Activated CD8-positive, alpha-beta T cell treated with anti-CD3 and anti-CD28 coated beads, Interleukin-2, amount 10 ng/mL, durations not matched to agents 7 days and 5 days (primary cell): ENCODE data around the gene ALOX12B. TPM values are rescaled to one million over a fixed set of nuclear protein-coding genes. Genes with fewer than 3 reads are reported as not detected.
"Not testable (repeated sequence)": the region's sequence is repeated elsewhere in the genome, so short reads cannot be mapped to it uniquely, and the experiment has no call there.

Experiments used
- ATAC-seq: fragments of 150-1000 bp; cut with Tn5 transposase; one replicate; pipeline ENCODE4 v1.10.0; 2021; ENCODE audit warnings: moderate library complexity
- CTCF ChIA-PET: fragments of 350-600 bp; sonication (Branson Sonifier 250); formaldehyde crosslinking; loops from one replicate; lab custom pipeline; 2021; ENCODE audit warnings: antibody characterized with exemption; lab: Charles Lee
- POLR2A ChIA-PET: fragments of 350-600 bp; sonication (Branson Sonifier 250); formaldehyde crosslinking; loops from one replicate; lab custom pipeline; 2021; ENCODE audit warnings: antibody characterized with exemption; lab: Charles Lee
- DNase-seq: peaks from one replicate; pipeline ENCODE4 v3.0.0-alpha.2; 2020
- H3K27ac Mint-ChIP-seq: one replicate; pipeline ENCODE4 v1.8.0; 2021; ENCODE audit warnings: mild to moderate bottlenecking, mixed read lengths
- H3K27me3 Mint-ChIP-seq: one replicate; pipeline ENCODE4 v1.8.0; 2021; ENCODE audit warnings: low read depth, mixed read lengths
- H3K36me3 Mint-ChIP-seq: one replicate; pipeline ENCODE4 v1.8.0; 2021; ENCODE audit warnings: low read depth, mixed read lengths
- H3K4me1 Mint-ChIP-seq: one replicate; pipeline ENCODE4 v1.8.0; 2021; ENCODE audit warnings: low read depth, mixed read lengths
- H3K4me3 Mint-ChIP-seq: one replicate; pipeline ENCODE4 v1.8.0; 2021; ENCODE audit warnings: mild to moderate bottlenecking, mixed read lengths
- H3K9me3 Mint-ChIP-seq: one replicate; pipeline ENCODE4 v1.8.0; 2022; ENCODE audit warnings: mixed read lengths; ENCODE audit not compliant: insufficient read depth
- total RNA-seq, 2 experiments: library from RNA; stranded (reverse); gene quantifications; one replicate each; pipeline ENCODE4 v1.2.3, GENCODE V29; 2021

ALOX12B gene
- total RNA-seq, 2 experiments from 2014 or later: 0.26 to 0.47 TPM

DNA sequence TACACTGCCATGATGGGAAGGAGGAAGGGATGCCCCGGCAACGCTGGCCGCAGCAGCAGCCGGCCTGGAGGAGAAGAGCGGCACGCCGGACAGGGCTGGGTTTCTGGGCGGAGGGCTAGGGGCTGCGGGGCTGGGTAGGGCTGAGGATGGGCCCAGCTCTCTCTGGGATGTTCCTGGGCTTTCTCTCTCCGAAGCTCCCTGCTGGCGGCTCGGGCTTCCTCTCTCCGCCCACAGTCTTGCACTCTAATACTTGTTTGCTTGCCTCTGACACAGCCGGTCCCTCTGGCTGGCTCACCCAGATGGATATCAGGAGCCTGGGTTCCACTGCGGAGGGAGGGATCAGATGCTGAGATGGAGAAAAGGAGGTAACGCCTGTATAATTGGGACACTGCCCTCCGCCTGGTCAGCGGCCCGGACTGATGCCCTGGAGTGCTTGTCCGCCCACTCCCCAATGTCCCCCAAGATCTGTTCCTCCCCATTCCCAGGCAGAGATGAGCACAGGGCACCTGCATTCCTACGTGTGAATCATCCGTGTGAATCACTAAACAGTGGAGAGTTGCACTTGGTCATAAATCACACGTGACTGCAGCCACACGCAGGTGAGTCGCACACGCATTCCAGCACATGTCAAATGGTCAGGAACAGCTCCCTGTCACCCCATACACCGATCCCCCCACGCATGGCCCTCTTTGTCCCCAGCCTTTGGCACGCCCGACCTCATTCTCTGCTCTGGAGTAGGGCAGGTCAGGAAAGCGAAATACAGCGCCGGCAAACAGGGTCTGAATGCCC, 30.7 kb upstream of the ALOX12B start, which contains the start of gene ALOXE3:
Gene ALOXE3, minus strand, starts transcription at position 535 of the 789 bp plus-strand sequence. Its CDS starts 524 bp downstream, at position 11.
- peaks cover 5% of the 10 kb centered on the region for H3K36me3 Mint-ChIP-seq
- peaks cover 51% of the 10 kb centered on the region for H3K27me3 Mint-ChIP-seq
- peak within 1 kb of the TSS; percentile 89 for H3K4me3 Mint-ChIP-seq
- peaks cover 43% of the 10 kb centered on the region for H3K4me1 Mint-ChIP-seq
- H3K9me3 Mint-ChIP-seq: no peaks in the 10 kb centered on the region
- DNase-seq: no peak
- ATAC-seq: no peak
- CTCF ChIA-PET: interaction anchor here (0.6 to 6.9 kb wide), 28 partner anchors 9 to 431 kb away, joined by 3 to 93 read pairs (median 18); partner anchors contain the start of genes CTC1, KRABD2, PFAS and TP53
- H3K27ac Mint-ChIP-seq: peak within 1 kb of the TSS; percentile 91
- POLR2A ChIA-PET: interaction anchor here (0.6 to 2.9 kb wide), 4 partner anchors 38 to 129 kb away, joined by 3 to 42 read pairs (median 14); partner anchors contain the start of gene CTC1

DNA sequence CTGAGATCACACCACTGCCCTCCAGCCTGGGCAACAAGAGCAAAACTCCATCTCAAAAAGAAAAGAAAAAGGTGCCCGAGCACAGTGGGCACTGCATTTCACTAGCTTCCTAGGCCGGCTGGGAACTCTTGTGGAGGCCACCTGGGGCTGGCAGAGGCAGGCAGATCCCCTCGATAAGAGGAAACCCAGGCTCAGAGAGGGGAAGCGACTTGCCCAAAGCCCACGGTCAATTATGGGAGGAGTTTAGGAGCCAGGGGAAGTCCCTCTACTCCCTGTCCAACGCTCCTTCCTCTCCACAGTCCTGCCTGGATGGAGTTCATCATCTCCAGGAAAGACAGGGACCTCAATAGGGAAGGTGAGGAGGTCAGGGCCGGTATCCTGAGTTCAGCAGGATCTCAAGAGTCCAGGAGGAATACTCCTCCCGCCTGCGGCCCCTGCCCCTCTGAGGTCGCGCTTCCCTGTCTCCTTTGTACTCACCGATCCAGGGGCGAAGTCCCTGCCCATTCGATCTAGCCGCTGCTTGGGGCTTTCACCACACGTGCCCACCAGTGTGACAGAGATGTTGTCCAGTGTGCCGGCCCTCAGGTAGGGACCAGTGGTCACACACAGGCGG, 30.0 kb upstream of the ALOX12B start:
- Mint-ChIP-seq H3K4me3 (peak overlapping the region; percentile 89), H3K4me1 (peaks cover 37% of the 10 kb centered on the region), H3K27me3 (peaks cover 50% of the 10 kb centered on the region), H3K27ac (no peak overlapping the region), H3K9me3 (no peaks in the 10 kb centered on the region), H3K36me3 (peaks cover 5% of the 10 kb centered on the region)
- ChIA-PET POLR2A (interaction anchor here (0.6 to 0.8 kb wide), 2 partner anchors 13 to 56 kb away, joined by 3 to 4 read pairs; no protein-coding TSS in a partner anchor), CTCF (interaction anchor here (0.6 to 6.9 kb wide), 13 partner anchors 8 to 502 kb away, joined by 4 to 93 read pairs (median 27); partner anchors contain the start of genes KRABD2 and VAMP2)
- no peak for DNase-seq
- no peak for ATAC-seq

DNA sequence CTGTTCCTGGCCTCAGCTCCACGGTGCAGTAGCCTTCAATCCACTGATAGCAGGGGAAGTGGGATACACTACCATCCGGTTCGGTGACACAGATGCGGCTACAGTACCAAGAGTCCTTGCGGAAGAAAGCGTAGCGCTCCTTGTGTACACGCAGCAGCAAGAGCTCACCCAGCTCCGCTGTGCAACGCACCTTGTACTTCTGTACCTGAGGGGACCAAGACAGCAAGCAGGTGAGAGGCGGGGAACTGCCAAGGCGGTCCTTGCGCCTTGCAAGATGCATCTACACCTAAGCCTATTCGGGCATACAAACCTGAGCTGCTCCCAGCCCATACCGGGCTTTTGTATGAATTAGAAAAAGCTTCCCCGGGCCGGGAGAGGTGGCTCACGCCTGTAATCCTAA, 29.3 kb upstream of the ALOX12B start:
- DNase-seq (no peak), ATAC-seq (no peak)
- Mint-ChIP-seq H3K4me1 (peaks cover 35% of the 10 kb centered on the region), H3K9me3 (no peaks in the 10 kb centered on the region), H3K27me3 (peaks cover 48% of the 10 kb centered on the region), H3K4me3 (no peak overlapping the region), H3K36me3 (peaks cover 5% of the 10 kb centered on the region), H3K27ac (no peak overlapping the region)
- ChIA-PET POLR2A (interaction anchor here (0.8 to 1.3 kb wide), 2 partner anchors 12 to 56 kb away, joined by 4 to 5 read pairs; no protein-coding TSS in a partner anchor), CTCF (interaction anchor here (0.6 to 6.9 kb wide), 8 partner anchors 11 to 501 kb away, joined by 4 to 93 read pairs (median 28); no protein-coding TSS in a partner anchor)

DNA sequence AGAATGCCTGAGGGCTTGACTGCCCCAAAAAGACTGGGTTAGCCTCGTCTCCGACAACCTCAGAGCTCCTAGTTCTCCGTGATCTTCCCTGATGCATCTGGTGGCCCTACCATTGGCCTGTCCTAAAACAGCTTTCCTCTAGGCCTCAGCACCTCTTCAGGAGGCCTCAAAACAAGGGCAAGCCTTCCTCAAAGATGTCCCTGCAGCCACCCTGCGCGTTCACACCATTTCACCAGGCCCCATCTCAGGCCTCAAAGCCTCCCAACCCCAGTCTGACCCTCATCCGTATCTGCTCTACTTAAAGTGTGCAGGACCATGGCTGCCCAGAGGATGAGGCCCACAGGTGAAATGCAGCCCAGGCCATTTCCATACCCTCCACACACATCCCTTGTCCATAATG, 23.4 kb upstream of the ALOX12B start:
- ChIA-PET POLR2A (interaction anchor here (0.7 to 1.3 kb wide), 3 partner anchors 62 to 424 kb away, joined by 3 to 9 read pairs (median 3); no protein-coding TSS in a partner anchor), CTCF (interaction anchor here (0.7 to 12.5 kb wide), 26 partner anchors 8 to 432 kb away, joined by 3 to 174 read pairs (median 5); partner anchors contain the start of genes ALOX12B, ALOXE3, HES7 and SLC25A35)
- ATAC-seq (no peak), DNase-seq (no peak)
- H3K4me1 Mint-ChIP-seq: peaks cover 13% of the 10 kb centered on the region
- no peak overlapping the region for H3K4me3 Mint-ChIP-seq
- H3K36me3 Mint-ChIP-seq: no peaks in the 10 kb centered on the region
- peaks cover 38% of the 10 kb centered on the region for H3K27me3 Mint-ChIP-seq
- H3K9me3 Mint-ChIP-seq: no peaks in the 10 kb centered on the region
- no peak overlapping the region for H3K27ac Mint-ChIP-seq

DNA sequence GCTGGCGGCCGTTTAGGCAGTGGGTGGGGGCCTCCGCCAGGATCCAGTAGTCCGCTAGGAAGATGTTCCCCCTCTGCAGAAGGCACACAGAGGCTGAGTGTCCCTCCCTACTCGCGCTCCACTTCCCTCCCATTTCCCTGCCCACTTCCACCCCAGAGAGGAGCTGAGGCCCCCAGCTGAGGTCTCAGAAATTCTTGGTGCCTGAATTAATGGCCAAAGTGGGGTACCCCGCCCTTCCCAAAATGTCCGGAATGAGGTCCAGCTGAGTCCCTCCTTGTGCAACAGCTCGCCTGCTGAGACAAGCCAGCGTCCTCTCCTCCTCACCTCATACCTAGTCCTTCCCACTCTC, 22.9 kb upstream of the ALOX12B start:
- ATAC-seq: no peak
- CTCF ChIA-PET: interaction anchor here (0.7 to 12.5 kb wide), 28 partner anchors 9 to 431 kb away, joined by 3 to 174 read pairs (median 5); partner anchors contain the start of genes ALOX12B, ALOXE3, HES7 and SLC25A35
- H3K9me3 Mint-ChIP-seq: no peaks in the 10 kb centered on the region
- no peak overlapping the region for H3K27ac Mint-ChIP-seq
- no peak for DNase-seq
- H3K4me1 Mint-ChIP-seq: peaks cover 13% of the 10 kb centered on the region
- H3K27me3 Mint-ChIP-seq: peaks cover 36% of the 10 kb centered on the region
- no peak overlapping the region for H3K4me3 Mint-ChIP-seq
- H3K36me3 Mint-ChIP-seq: no peaks in the 10 kb centered on the region
- POLR2A ChIA-PET: interaction anchor here (0.6 to 1.3 kb wide), 4 partner anchors 63 to 424 kb away, joined by 3 to 9 read pairs (median 3); no protein-coding TSS in a partner anchor

DNA sequence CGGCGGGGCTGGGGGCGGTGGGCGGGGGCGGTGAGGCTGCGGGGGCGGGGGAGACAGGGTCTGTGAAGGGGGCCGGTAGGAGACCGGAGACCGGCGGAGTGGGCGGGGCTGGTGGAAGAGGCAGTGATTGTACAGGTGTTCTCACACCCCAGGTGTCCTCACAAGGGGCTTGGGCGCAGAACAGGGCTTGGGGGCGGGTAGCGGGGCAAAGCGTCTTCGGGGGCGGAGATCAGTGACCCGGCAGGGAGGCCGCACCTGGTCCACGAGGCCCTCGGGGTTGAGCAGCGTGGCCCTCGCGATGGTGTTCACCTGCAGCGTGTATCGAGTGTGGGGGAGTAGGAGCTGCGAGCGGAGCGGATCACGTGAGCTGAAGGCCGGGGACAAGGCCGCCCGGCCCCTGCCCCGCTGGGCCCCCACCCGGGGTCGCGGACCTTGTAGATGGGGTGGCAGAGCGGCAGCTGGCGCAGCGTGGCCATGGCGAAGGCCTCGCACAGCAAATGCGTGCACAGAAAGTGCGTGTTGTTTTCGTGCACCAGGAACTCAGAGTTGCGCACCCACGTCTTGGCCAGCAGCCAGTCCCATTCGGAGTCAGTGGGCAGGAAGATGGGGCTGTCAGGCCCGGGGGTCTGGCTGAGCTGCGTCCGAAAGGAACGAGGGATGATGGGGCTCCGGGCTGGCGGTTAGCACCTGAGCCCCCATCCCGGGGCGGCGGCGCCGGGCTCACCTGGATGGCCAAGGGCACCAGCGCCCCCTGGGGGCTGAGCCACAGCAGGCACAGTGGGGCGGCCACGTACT, 22.3 kb upstream of the ALOX12B start:
- H3K36me3 Mint-ChIP-seq: no peaks in the 10 kb centered on the region
- POLR2A ChIA-PET: interaction anchor here (0.6 to 1.3 kb wide), 4 partner anchors 63 to 423 kb away, joined by 3 to 9 read pairs (median 3); no protein-coding TSS in a partner anchor
- H3K9me3 Mint-ChIP-seq: no peaks in the 10 kb centered on the region
- peaks cover 13% of the 10 kb centered on the region for H3K4me1 Mint-ChIP-seq
- CTCF ChIA-PET: interaction anchor here (0.7 to 12.5 kb wide), 29 partner anchors 9 to 430 kb away, joined by 3 to 174 read pairs (median 5); partner anchors contain the start of genes ALOX12B, ALOXE3, HES7 and SLC25A35
- peak; percentile 98 for ATAC-seq
- peak overlapping the region; percentile 41 for H3K4me3 Mint-ChIP-seq
- DNase-seq: peak; percentile 81
- H3K27ac Mint-ChIP-seq: no peak overlapping the region
- peaks cover 34% of the 10 kb centered on the region for H3K27me3 Mint-ChIP-seq

DNA sequence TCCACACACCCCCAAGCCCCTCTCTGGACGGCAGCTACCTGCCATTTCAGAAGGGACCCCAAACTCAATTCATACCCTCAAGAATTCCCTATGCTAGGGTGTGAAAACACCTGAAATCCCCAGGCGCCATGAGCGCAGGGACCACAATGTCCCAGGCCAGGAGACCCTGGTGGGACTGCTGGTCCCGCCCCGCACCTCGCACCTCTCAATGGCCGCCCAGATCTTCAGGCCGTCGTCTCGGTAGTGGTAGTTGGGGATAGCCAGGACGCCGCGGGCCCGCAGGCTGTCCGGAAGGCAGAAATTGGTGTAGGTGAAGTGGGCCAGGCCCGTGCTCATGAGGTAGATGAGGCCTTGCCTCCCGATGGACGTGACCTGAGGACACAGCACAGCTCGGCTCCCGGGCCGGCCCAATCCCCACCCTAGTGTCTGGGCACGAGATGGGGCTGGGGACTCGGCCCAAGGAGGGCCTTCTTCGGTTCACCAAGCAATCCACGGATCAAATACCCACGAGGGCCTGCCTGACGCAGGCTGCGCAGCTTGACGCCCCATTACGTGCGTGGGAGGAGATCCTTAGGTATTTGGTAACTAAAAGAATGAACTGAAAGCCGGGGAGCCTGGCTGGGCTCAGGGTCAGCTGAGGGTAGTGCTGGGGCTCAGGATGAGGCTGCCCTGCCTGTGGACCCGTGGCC, 21.6 kb upstream of the ALOX12B start:
- no peak for ATAC-seq
- Mint-ChIP-seq H3K27me3 (peaks cover 30% of the 10 kb centered on the region), H3K9me3 (no peaks in the 10 kb centered on the region), H3K36me3 (no peaks in the 10 kb centered on the region), H3K4me1 (peaks cover 13% of the 10 kb centered on the region), H3K4me3 (no peak overlapping the region), H3K27ac (no peak overlapping the region)
- ChIA-PET CTCF (interaction anchor here (0.8 to 12.5 kb wide), 16 partner anchors 8 to 421 kb away, joined by 3 to 174 read pairs (median 8); partner anchors contain the start of genes ALOX12B, ALOXE3 and HES7), POLR2A (no interaction called here)
- no peak for DNase-seq

DNA sequence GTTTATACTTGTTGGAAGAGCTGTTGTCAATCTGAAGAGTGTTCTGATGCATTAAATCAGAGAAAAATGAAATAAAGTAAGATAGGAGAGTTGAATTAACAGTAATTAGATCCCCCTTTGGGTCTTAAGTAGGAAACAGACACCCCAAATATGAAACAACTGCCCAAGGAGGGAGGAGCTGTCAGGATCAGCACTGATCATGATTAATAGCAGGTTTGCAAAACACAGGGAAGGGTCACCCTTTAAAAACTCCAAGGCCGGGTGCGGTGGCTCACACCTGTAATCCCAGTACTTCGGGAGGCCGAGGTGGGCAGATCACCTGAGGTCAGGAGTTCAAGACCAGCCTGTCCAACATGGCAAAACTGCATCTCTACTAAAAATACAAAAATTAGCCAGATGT, 19.5 kb upstream of the ALOX12B start:
- H3K27me3 Mint-ChIP-seq: peaks cover 19% of the 10 kb centered on the region
- ChIA-PET POLR2A (interaction anchor here (0.7 kb wide), 1 partner anchor 49 kb away, joined by 3 read pairs; no protein-coding TSS in a partner anchor), CTCF (interaction anchor here (1.2 to 12.5 kb wide), 5 partner anchors 11 to 47 kb away, joined by 3 to 174 read pairs (median 27); partner anchors contain the start of genes ALOX12B and ALOXE3)
- DNase-seq, H3K4me3 Mint-ChIP-seq, H3K9me3 Mint-ChIP-seq, ATAC-seq, H3K27ac Mint-ChIP-seq, H3K36me3 Mint-ChIP-seq: not testable (repeated sequence)
- peaks cover 13% of the 10 kb centered on the region for H3K4me1 Mint-ChIP-seq

DNA sequence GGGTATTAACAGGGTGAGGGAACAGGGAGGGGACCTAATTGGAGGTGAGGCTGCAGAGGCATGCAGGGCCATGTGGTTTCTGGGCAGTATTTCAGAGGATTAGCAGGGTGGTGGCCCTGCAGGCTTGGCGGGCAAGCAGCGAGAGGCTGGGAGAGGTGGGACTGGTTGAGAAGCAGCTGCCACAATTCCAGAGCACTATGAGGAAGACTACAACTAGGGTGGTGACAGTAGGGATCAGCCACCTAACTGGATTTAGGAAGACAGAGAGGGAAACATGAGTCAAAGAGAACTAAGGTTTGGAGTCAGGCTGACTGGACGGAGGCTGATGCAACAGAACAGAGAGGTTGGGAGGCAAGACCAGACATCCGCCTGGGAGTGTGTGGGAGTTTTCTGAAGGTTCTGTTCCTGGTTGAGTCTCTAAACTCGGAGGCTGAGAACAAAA, 18.5 kb upstream of the ALOX12B start:
- Mint-ChIP-seq H3K36me3 (no peaks in the 10 kb centered on the region), H3K4me3 (no peak overlapping the region), H3K9me3 (no peaks in the 10 kb centered on the region), H3K27me3 (peaks cover 13% of the 10 kb centered on the region), H3K4me1 (peaks cover 13% of the 10 kb centered on the region), H3K27ac (no peak overlapping the region)
- CTCF ChIA-PET: interaction anchor here (1.3 to 12.5 kb wide), 9 partner anchors 12 to 89 kb away, joined by 3 to 174 read pairs (median 14); partner anchors contain the start of genes ALOX12B and ALOXE3
- no peak for DNase-seq
- POLR2A ChIA-PET: no interaction called here
- ATAC-seq: no peak

DNA sequence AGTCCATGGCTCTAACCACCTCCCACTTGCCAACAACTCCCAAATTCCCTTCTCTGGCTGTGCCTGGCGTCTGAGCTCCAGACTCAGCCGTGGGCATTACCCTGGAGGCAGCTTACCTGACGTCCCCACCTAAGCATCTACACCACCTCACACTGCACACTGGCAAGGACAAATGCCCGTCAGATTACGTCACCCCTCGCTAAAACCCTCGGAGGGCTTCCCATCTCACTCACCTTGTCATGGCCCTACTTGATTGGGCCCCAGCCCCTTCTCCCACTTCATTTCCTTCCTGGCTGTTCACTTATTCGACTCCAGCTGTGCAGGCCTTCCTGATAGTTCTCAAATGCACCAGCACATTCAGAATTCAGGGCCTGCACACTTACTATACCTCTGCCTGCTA, 17.4 kb upstream of the ALOX12B start:
- DNase-seq (no peak), ATAC-seq (no peak)
- H3K36me3 Mint-ChIP-seq: no peaks in the 10 kb centered on the region
- H3K27me3 Mint-ChIP-seq: peaks cover 8% of the 10 kb centered on the region
- H3K27ac Mint-ChIP-seq: no peak overlapping the region
- no peaks in the 10 kb centered on the region for H3K9me3 Mint-ChIP-seq
- H3K4me3 Mint-ChIP-seq: no peak overlapping the region
- CTCF ChIA-PET: interaction anchor here (0.9 to 12.5 kb wide), 11 partner anchors 8 to 88 kb away, joined by 3 to 174 read pairs (median 7); partner anchors contain the start of genes ALOX12B and ALOXE3
- POLR2A ChIA-PET: interaction anchor here (0.9 to 1.1 kb wide), 2 partner anchors 12 to 46 kb away, joined by 3 to 4 read pairs; no protein-coding TSS in a partner anchor
- peaks cover 8% of the 10 kb centered on the region for H3K4me1 Mint-ChIP-seq
